ENCODE measurements around the gene ERCC6L. TPM values are rescaled to one million over a fixed set of nuclear protein-coding genes. Genes with fewer than 3 reads are reported as not detected.

The ERCC6L gene
- total and polyA plus RNA-seq, 2 donors from 2014 or later, result 0.16 TPM; not detected in 1

GRCh38 chrX:72254816-72255215, 16.0 kb upstream of the ERCC6L start:
- no peak for FAIRE-seq
- no peak overlapping the region for H3K4me3 ChIP-seq (ENCODE audit: low read length in 3 of 3)
- no peak for TF ChIP-seq CTCF (IDR thresholded peaks at IDR 0.05; ENCODE audit: borderline replicate concordance, extremely low read depth, insufficient read depth)
- no peaks in the 10 kb centered on the region for H3K36me3 ChIP-seq (ENCODE audit: control insufficient read depth in 2 of 3, insufficient read depth in 3 of 3, low read length in 3 of 3)
- intact Hi-C loops (cut with DNase I), result no loop called here
- no peak overlapping the region for H3K27ac ChIP-seq (ENCODE audit: low read depth in 2 of 2, low read length in 2 of 2)
- peaks cover 5% of the 10 kb centered on the region for H3K27me3 ChIP-seq (ENCODE audit: control insufficient read depth, insufficient read depth, low read length)
- H3K9me3 ChIP-seq (ENCODE audit: control insufficient read depth in 2 of 3, insufficient read depth in 1 of 3, low read length in 3 of 3), result no peaks in the 10 kb centered on the region
- DNase-seq, result no peak
- no peaks in the 10 kb centered on the region for H3K4me1 ChIP-seq (ENCODE audit: control insufficient read depth in 2 of 3, insufficient read depth in 2 of 3, low read depth in 1 of 3, low read length in 3 of 3)
- no peak overlapping the region for H3K9ac ChIP-seq (ENCODE audit: low read length in 3 of 3)

- no peaks in the 10 kb centered on the region for H3K36me3 ChIP-seq (ENCODE audit: control insufficient read depth in 2 of 3, insufficient read depth in 3 of 3, low read length in 3 of 3)
- no peak overlapping the region for H3K27ac ChIP-seq (ENCODE audit: low read depth in 2 of 2, low read length in 2 of 2)
- intact Hi-C loops (cut with DNase I), result no loop called here
- no peak overlapping the region for H3K9ac ChIP-seq (ENCODE audit: low read length in 3 of 3)
- DNase-seq (no peak), FAIRE-seq (no peak)
- H3K4me3 ChIP-seq (ENCODE audit: low read length in 3 of 3), result no peak overlapping the region
- no peak for TF ChIP-seq CTCF (IDR thresholded peaks at IDR 0.05; ENCODE audit: borderline replicate concordance, extremely low read depth, insufficient read depth)
- H3K4me1 ChIP-seq (ENCODE audit: control insufficient read depth in 2 of 3, insufficient read depth in 2 of 3, low read depth in 1 of 3, low read length in 3 of 3), result no peaks in the 10 kb centered on the region
- H3K9me3 ChIP-seq (ENCODE audit: control insufficient read depth in 2 of 3, insufficient read depth in 1 of 3, low read length in 3 of 3), result no peaks in the 10 kb centered on the region
- H3K27me3 ChIP-seq (ENCODE audit: control insufficient read depth, insufficient read depth, low read length), result peaks cover 5% of the 10 kb centered on the region
Observed at GRCh38 chrX:72253686-72254085, 14.9 kb upstream of the ERCC6L start.

GRCh38 chrX:72247206-72247942, 8.5 kb upstream of the ERCC6L start:
- intact Hi-C loops (cut with DNase I), result no loop called here

More at GRCh38 chrX:72247206-72247942, 8.5 kb upstream of the ERCC6L start:
- Histone ChIP-seq H3K9ac (ENCODE audit: low read length in 3 of 3) (no peak overlapping the region), H3K4me3 (ENCODE audit: low read length in 3 of 3) (no peak overlapping the region), H3K27ac (ENCODE audit: low read depth in 2 of 2, low read length in 2 of 2) (no peak overlapping the region), H3K9me3 (ENCODE audit: control insufficient read depth in 2 of 3, insufficient read depth in 1 of 3, low read length in 3 of 3) (no peaks in the 10 kb centered on the region), H3K4me1 (ENCODE audit: control insufficient read depth in 2 of 3, insufficient read depth in 2 of 3, low read depth in 1 of 3, low read length in 3 of 3) (peaks cover 0 to 3% (median 0%) of the 10 kb centered on the region in 3 donors), H3K36me3 (ENCODE audit: control insufficient read depth in 2 of 3, insufficient read depth in 3 of 3, low read length in 3 of 3) (no peaks in the 10 kb centered on the region), H3K27me3 (ENCODE audit: control insufficient read depth, insufficient read depth, low read length) (no peaks in the 10 kb centered on the region)
- no peak for FAIRE-seq
- TF ChIP-seq CTCF (IDR thresholded peaks at IDR 0.05; ENCODE audit: borderline replicate concordance, extremely low read depth, insufficient read depth), result no peak
- DNase-seq, result peak in 1 of 5 donors; percentile 38

Data from kidney (tissue), 14 donors.